SH-SY5Y (cell line): ENCODE data around the gene MORC3.

ENCODE experiments used
- GATA2 ChIP-seq: IDR thresholded peaks from 2 replicates; pipeline ENCODE4 v1.6.1; 2011; ENCODE audit warnings: mild to moderate bottlenecking, low read depth, low read length
- GATA3 ChIP-seq: IDR thresholded peaks from 2 replicates; pipeline ENCODE4 v1.6.1; 2011; ENCODE audit warnings: low read depth, mild to moderate bottlenecking, low read length, moderate library complexity

MORC3 gene

DNA sequence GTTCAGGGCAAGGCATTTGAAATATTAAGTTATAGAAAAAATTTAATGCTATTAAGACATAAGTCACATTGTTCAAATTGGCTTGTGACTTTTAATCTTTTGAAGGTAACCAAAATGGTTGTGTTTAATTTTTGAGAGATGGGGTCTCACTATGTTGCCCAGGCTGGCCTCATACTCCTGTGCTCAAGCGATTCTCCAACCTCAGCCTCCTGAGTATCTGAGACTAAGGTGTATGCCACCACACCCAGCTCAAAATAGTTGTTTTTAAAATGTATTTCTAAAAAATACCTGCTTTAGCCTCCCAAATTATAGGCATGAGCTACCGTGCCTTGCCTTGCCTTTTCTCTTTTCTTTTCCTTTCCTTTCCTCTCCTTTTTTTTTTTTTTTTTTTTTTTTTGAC, 39.2 kb downstream of the MORC3 start:
- no peak for TF ChIP-seq GATA3
- no peak for TF ChIP-seq GATA2

DNA sequence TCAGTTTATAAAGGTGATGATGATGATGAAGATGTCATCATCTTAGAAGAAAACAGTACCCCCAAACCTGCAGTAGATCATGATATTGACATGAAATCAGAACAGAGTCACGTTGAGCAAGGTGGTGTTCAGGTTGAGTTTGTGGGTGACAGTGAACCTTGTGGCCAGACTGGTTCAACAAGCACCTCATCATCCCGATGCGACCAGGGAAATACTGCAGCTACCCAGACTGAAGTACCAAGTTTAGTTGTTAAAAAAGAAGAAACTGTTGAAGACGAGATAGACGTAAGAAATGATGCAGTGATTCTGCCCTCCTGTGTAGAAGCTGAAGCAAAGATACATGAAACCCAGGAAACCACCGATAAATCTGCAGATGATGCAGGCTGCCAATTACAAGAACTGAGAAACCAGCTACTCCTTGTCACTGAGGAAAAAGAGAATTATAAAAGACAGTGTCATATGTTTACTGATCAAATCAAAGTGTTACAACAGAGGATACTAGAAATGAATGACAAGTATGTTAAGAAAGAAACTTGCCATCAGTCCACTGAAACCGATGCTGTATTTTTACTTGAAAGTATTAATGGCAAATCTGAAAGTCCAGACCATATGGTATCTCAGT, 49.2 kb downstream of the MORC3 start:
- TF ChIP-seq GATA2 = no peak
- TF ChIP-seq GATA3 = no peak

DNA sequence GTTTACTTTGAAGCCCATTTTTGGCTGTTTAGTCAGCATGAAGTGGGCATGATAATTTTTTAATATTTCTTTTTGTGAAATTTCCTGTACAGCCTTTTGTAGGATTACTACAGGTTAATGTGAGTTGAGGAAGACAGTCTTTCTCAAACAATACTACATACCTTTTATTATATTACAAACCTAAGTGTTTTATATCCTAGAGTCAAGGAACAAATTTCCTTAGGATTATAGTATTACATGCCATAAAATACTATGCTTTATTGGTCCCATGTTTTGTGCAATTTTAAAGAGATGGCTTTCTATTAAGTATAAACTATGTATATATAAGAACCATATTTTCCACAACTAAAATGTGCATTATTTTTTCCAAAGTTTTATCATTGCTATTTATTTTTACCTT, 56.0 kb downstream of the MORC3 start:
- TF ChIP-seq GATA3 = no peak
- no peak for TF ChIP-seq GATA2

DNA sequence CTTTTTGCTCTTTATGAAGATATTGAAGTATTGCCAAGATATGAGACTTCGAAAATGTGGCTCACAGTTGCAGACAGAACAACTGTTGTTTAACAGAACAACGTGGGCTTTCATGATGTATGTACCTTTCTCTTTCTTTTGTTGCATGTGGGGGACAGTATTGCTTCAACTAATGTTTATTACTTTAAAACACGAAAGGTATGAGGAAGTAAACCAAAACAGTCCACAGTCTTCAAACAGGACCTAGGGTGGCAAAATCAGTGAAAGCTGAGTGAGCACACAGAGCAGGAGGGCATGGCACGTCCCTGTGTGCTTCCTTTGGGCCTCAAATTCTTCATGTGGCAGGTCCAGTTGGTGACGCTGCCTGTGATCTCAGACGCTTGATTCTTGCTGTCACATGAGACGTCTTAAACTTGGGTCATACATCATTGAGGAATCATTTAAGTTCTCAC, 57.4 kb downstream of the MORC3 start:
- no peak for TF ChIP-seq GATA3
- no peak for TF ChIP-seq GATA2

- no peak for TF ChIP-seq GATA2
- no peak for TF ChIP-seq GATA3
Measured at GRCh38 chr21:36379251-36379650, 59.3 kb downstream of the MORC3 start.

GRCh38 chr21:36381841-36382589, 62.0 kb downstream of the MORC3 start:
- no peak for TF ChIP-seq GATA3
- no peak for TF ChIP-seq GATA2

DNA sequence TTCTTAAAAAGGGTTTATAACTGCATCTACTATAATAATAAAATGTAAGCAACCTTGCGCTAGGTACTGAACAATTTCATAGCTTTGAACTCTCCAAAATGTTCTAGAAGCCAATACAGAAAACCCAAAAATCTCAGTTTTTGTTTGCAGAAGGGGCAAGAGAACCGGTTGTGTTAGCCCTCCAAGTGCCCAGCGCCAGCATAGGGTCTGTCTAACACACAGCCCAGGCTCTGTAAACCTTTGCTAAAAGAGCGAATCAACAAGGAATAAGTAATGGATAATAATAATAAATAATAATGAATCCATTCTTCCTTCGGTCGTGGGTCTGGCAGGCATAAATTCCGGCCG, 64.9 kb downstream of the MORC3 start:
- TF ChIP-seq GATA2 (no peak), GATA3 (no peak)

DNA sequence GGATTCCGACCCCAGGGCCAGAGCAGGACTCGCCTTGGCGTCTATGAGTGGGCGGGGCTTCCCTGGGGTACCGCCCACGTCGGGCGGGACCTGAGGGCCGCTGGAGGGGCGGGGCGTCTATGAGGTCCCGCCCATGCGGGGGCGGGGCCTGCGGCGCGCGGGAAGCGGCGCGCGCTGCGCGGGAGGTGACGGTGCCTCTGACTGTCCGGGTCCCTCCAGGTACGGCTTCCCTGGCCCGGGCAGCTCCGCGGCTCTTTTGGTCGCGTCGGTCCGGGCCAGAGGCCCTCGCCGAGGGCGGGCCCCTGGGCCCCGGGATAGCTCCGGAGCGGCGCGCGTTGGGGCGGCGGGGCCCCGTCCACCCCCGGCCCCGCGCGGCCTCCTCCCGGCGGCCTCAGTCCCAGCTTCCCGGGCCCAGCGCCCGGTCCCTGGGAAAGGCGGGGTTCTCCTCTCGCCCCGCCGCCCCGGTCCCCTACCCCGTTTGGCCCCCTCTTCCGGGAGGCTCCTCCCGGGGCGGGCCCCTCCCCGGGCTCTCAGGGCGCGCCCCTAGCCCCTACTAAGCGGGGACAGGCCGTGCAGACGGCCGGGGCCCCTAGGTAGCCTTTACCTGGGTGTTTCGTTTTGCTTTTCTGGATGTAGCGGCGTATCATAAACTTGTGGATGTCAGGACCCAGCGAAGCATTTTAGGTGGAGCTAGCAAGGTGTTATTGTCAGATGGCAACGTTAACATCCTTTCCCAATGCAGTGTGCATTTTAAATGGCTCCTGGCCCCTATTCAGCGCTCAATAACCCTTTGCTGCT, 65.4 kb downstream of the MORC3 start, which contains the start of gene CHAF1B:
CHAF1B (plus strand) TSS at position 160 of the 798 bp plus-strand sequence. CDS start 745 bp downstream, outside the sequence.
- TF ChIP-seq GATA3 (no peak), GATA2 (no peak)

- TF ChIP-seq GATA3 = no peak
- no peak for TF ChIP-seq GATA2
Measured at GRCh38 chr21:36386031-36386642, 66.1 kb downstream of the MORC3 start.

GRCh38 chr21:36388096-36388495, 68.1 kb downstream of the MORC3 start:
- TF ChIP-seq GATA2 = no peak
- TF ChIP-seq GATA3 = no peak

DNA sequence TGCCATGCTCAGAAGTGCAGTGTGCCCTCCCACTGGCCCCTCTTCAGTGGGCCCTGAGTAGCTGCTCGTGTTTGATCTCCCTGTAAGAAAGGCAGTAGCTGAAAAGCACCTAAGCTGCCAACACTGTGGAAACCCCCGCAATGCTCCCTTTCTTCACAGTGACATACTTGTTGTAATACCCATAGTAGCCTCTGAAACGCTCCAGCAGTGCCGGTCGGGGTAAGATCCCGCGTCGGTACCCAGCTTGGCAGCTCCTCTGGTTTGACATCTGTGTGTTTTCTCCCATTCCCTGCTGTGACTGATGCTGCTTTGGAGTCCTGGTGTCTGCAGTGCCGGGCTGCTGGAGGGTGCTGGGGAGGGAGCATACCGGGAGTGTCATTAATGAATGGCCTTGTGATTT, 68.8 kb downstream of the MORC3 start:
- no peak for TF ChIP-seq GATA3

GRCh38 chr21:36395353-36396111, 75.5 kb downstream of the MORC3 start:
- TF ChIP-seq GATA2 = no peak
- TF ChIP-seq GATA3 = no peak

DNA sequence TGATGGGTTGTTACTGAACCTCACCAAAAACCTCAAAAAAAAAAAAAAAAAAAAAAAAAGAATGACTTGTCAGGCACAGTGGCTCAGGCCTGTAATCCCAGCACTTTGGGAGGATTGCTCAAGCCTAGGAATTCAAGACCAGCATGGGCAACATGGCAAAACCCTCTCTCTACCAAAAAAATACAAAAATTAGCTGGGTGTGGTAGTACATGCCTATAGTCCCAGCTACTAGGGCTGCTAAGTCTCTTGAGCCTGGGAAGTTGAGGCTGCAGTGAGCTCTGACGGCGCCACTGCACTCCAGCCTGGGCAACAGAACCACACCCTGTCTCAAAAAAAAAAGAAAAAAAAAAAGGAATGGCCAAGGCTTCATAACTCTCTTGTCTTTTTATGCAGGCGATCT, 76.3 kb downstream of the MORC3 start:
- TF ChIP-seq GATA2 = no peak
- TF ChIP-seq GATA3 = no peak

DNA sequence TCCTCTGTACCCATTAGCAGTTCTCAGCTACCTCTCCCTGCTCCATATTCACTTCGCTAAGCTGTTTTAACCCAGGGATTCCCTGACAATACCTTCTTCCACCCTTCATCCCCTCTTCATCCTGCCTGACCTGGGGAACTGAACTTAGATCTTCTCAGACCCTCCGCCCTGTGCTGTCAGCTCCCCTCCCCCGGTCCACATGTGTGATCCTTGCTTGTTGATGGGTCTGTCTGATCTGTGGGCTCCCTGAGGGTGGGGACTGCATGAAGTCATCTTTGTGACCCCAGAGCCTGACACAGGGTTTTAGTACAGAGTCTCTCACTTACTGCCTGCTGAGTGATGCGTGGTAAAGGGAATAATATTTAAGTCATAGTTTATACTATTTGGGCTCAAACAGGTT, 77.0 kb downstream of the MORC3 start:
- TF ChIP-seq GATA3 (no peak), GATA2 (no peak)

GRCh38 chr21:36397606-36398005, 77.6 kb downstream of the MORC3 start:
- TF ChIP-seq GATA3 (no peak), GATA2 (no peak)
